GM12891 (cell line): Measurements from ENCODE around the gene MYO1F.

Source experiments
- PAX5 ChIP-seq: IDR thresholded peaks from 2 replicates; pipeline ENCODE4 v1.6.1; 2011; ENCODE audit warnings: low read length, moderate library complexity, mild to moderate bottlenecking; ENCODE audit not compliant: insufficient read depth, severe bottlenecking
- POLR2A ChIP-seq: IDR thresholded peaks from 2 replicates; pipeline ENCODE4 v1.6.1; 2011; ENCODE audit warnings: low read depth, low read length, control low read depth
- POLR2AphosphoS5 ChIP-seq: IDR thresholded peaks from 2 replicates; pipeline ENCODE4 v1.6.1; 2011; ENCODE audit warnings: low read depth, low read length, control low read depth
- POU2F2 ChIP-seq: IDR thresholded peaks from 2 replicates; pipeline ENCODE4 v1.6.1; 2011; ENCODE audit warnings: low read depth, mild to moderate bottlenecking, control low read depth, low read length, moderate library complexity
- SPI1 ChIP-seq: IDR thresholded peaks from 2 replicates; pipeline ENCODE4 v1.6.1; 2011; ENCODE audit warnings: low read depth, low read length, control low read depth
- TAF1 ChIP-seq: IDR thresholded peaks from 2 replicates; pipeline ENCODE4 v1.6.1; 2011; ENCODE audit warnings: low read depth, low read length, control low read depth

DNA sequence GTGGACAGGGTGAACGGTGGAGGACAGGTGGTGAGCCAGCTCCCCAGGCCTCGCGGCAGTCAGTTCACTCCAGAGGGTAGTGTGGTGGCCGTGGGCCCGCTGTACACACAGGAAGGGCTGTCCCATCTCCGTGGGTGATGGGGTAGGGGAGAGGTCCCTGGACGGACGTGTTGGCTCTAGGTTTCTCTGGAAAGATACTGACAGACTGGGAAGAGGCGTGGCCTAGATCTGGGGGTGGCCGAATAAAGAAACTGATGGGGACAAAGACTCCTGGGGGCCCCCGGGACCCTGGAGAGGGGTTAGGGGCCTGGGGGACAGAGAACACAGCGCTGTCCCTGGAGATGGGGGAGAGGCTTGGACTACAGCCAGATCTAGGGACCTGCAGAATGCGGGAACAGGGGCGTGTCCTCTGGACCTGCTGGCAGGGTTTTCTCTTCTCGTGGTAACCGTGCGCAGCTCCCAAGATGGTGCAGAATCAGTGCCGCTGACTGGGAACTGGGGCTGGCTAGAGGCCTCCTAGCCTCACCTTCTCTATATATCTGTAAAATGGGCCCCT, 70.8 kb downstream of the MYO1F start:
- TF ChIP-seq POLR2A (no peak), POLR2AphosphoS5 (no peak), SPI1 (no peak), TAF1 (no peak), PAX5 (no peak), POU2F2 (no peak)
